HG03196 (cell line): ENCODE results near the gene CSH2.
"Not testable (repeated sequence)": the region's sequence is repeated elsewhere in the genome, so short reads cannot be mapped to it uniquely, and the experiment has no call there.

ENCODE experiments used
- ATAC-seq: cut with Tn5 transposase; IDR thresholded peaks from one replicate; pipeline ENCODE4 v1.9.1; 2021; ENCODE audit not compliant: unreplicated experiment

CSH2 gene

DNA sequence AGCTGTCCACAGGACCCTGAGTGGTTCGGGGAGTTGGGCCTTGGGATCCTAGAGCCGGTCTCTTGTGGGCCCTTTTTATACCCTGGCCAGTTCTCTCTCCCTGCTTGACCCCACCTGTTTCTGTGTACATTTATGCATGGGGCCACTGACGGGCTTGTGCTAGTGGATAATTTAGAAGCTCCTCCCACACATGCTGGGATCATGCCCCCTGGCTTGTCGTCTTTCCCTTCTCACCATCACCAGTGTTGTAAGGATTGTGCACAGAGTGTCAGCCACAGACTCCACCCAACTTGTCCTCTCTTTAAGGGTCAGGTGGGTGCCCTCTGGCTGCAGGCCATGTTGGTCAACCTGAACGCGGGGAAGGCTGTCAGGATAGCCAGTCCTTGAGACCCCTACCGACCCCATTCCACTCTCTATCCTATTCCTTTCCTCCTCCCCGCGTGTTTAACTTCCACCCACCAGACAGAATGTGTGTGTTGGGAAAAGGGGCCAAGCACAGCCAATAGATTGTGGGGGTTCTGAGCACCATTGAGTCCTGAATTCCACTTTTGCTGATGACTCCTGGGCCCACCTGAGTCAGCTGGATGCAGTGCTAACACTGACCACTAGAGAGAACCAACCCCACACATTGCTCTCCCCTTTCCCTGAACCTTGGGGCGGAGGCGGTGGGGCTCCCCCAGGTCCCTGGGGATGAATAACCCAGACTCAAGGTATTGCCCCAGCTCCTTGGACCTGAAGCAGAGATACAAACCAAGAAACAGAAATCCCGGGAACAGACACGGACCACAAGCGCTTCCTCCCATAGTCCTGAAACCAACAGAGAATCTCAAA lies 23.3 kb upstream of the CSH2 start, which contains the start of gene CSH1:
CSH1 (minus strand) TSS at position 51 of the 831 bp plus-strand sequence. CDS start 63 bp downstream, outside the sequence.
- ATAC-seq: not testable (repeated sequence)

DNA sequence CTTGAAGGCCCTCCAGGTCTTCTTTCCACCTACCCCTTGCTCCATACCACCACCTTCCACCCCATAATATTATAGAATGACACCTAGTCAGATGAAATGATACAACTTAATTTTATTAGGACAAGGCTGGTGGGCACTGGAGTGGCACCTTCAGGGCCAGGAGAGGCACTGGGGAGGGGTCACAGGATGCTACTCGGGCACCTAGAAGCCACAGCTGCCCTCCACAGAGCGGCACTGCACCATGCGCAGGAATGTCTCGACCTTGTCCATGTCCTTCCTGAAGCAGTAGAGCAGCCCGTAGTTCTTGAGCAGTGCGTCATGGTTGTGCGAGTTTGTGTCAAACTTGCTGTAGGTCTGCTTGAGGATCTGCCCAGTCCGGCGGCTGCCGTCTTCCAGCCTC lies 21.3 kb upstream of the CSH2 start:
- ATAC-seq: not testable (repeated sequence)

DNA sequence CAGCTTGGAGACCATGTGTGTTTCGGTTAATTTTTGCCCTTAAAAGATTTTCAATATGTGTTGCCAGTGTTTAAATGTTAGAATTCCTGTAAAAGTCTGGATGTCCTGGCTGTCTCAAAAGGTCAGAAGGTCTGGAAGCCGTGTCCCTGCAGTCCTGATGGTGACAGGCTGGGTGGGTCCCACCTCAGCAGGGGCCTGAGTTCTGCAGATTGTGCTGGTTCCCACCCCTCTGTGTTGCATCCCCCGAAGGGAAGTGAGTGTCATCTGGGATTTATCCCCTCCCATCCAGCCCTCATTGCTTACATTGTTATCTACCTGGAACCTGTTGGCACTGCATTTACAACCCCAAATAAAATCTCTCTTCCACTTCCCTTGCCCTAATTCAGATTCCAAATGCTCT lies 20.5 kb upstream of the CSH2 start:
- not testable (repeated sequence) for ATAC-seq

DNA sequence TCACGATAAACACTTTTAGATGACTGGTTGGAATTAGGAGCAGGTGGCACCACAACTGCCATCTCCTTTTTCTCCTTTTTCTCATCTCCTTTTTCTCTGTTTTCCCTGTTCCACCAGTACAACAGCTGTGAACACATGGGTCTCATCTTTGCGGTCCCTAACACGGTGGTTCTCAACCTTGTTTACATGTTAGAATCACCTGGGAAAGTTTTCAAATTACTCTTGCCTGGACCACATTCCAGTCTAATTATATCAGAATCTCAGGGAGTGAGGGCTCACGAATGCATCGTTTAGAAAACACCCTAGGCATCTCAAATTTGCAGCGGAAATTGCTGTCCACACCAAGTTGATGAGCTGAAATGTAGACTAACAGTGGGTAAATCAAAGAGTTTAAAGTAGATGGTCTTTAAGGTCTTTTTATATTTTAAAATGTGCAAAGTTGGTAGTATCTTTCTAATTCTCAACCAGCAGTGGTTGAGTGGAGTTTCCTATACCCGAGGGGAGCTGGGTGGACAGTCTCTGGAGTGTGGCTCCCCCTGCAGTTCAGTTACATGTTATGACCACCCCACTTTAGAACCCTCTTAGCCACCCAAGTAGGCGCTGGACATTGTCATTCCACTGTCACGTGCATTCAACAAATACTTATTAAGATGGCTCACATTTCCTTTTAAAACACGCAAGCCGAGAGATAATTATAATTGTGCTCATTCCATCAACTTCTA lies 19.0 kb upstream of the CSH2 start:
- not testable (repeated sequence) for ATAC-seq

DNA sequence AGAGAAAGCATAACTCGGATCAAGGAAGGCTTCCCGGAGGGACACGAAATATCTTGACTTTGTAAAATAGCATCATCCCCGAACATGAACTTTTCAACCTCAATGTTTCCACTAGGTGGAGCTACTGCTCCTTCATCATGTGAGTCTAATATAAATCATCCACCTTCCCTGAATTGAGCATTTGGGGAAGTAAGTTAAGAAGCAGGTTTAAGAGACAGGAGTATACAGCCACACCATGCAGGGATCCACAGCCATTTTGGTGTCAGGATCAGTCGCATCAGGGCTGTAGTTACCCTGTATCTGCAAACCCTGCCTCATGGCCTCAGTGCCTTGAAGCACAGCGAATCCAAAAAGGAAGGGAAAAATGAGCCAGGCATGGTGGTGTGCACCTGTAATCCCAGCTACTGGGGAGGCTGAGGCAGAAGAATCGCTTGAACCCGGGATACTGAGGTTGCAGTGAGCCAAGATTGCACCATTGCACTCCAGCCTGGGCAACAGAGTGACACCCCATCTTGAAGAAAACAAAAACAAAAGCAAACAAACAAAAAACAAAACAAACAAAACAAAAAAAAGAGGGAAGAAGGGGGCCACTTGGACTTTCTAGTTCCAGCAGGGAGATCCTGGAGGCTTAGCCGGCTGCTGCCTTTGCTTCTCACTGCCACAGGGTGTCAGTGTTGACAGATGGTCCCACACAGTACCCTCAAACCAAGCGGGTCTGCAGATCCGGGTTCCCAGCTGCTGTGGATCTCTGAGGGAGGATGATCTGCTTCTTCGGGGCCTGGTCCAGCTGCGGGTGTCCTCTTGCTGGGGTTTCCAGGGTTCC lies 15.8 kb upstream of the CSH2 start:
- not testable (repeated sequence) for ATAC-seq

DNA sequence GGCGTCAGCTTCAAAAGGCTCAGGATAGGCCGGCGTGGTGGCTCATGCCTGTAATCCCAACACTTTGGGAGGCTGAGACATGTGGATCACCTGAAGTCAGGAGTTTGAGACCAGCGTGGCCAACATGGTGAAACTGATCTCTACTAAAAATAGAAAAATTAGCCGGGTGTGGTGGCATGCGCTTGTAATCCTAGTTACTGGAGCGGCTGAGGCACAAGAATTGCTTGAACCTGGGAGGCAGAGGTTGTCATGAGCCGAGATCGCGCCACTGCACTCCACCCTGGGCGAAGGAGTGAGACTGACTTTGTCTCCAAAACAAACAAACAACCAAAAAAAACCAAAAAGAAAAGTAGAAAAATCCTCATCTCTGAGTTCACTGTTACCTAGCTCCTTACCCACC lies 11.6 kb upstream of the CSH2 start:
- not testable (repeated sequence) for ATAC-seq

DNA sequence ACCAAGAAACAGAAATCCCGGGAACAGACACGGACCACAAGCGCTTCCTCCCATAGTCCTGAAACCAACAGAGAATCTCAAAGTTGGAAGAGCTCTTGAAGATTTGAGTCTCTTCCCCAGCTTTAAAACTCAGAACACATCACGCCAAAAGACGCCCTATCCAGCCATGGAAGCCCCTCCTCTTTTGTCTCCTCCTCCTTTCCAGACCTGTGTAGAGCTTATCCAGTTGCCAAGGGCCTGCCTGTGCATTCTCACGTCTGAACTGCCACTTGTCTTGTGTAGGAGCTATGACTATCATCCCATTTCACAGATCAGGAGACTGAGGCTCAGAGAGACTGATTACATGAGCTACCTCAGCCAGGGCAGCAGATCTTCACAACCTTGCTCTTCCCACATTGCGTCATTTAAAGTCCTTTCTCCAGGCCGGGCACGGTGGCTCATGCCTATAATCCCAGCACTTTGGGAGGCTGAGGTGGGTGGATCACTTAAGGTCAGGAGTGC lies 9.2 kb upstream of the CSH2 start:
- ATAC-seq: not testable (repeated sequence)

DNA sequence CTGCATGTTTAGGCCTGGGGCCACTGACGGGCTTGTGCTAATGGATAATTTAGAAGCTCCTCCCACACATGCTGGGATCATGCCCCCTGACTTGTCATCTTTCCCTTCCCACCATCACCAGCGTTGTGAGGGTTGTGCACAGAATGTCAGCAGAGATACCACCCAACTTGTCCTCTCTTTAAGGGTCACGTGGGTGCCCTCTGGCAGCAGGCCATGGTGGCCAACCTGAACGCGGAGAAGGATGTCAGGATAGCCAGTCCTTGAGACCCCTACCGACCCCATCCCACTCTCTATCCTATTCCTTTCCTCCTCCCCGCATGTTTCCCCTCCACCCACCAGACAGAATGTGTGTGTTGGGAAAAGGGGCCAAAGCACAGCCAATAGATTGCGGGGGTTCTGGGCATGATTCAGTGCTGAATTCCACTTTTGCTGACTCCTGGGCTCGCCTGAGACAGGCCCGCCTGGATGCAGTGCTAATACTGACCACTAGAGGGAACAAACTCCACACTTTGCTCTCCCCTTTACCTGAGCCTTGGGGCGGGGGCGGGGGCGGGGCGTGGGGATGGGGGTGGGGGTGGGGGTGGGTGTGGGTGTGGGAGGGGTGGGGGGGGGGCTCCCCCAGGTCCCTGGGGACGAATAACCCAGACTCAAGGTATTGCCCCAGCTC lies 8.6 kb upstream of the CSH2 start, which contains the start of gene GH2:
GH2 (minus strand) TSS at position 10 of the 667 bp plus-strand sequence. CDS start 143 bp downstream, outside the sequence.
- no peak for ATAC-seq

DNA sequence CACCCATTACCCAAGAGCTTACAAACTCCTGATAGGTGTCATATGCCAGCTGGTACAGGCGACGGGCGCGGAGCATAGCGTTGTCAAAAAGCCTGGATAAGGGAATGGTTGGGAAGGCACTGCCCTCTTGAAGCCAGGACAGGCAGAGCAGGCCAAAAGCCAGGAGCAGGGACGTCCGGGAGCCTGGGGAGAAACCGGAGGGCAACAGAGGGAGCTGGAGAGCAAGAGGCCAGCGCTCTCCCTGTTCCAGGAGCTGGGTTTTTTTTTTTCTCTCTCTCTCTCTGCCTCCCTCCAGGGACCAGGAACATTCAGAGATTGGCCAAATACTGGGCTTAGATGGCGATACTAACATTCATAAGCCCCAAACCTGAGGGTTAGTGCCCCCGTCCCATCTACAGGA lies 7.9 kb upstream of the CSH2 start:
- not testable (repeated sequence) for ATAC-seq

DNA sequence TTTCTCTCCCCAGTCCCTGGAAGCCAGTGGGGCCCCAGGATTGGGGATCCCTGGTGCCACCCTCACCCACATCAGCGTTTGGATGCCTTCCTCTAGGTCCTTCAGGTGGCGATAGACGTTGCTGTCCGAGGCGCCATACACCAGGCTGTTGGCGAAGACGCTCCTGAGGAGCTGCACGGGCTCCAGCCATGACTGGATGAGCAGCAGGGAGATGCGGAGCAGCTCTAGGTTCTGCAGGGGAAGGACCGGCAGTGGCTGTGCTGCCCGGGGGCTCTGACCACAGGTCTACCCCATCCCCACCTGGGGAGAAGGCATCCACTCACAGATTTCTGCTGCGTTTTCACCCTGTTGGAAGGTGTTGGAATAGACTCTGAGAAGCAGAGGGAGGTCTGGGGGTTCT lies 7.2 kb upstream of the CSH2 start:
- ATAC-seq: no peak

DNA sequence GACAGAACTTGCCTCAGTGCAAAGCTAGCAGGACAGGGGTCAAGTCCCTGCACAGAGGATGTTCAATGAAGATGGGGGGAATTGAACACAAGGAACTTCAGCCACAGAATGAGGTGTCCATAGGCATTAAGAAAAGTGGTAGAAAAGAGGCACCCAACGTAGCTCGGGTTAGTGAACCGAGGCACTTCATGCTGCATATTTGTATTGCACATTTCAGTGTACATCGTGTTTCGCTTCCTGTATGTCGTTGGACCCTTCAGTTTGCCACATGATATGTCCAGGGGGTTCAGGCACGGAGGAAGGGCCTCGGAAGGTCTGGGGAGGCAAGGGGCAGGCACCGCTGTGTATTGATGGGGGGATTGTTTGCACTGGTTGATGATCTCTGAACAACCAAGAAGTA lies 4.9 kb upstream of the CSH2 start:
- ATAC-seq: not testable (repeated sequence)

DNA sequence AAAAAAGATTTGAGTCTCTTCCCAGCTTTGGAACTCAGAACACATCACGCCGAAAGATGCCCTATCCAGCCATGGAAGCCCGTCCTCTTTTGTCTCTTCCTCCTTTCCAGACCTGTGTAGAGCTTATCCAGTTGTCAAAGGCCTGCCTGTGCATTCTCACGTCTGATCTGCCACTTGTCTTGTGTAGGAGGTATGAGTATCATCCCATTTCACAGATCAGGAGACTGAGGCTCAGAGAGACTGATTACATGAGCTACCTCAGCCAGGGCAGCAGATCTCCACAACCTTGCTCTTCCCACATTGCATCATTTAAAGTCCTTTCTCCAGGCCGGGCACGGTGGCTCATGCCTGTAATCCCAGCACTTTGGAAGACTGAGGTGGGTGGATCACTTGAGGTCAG lies 1.2 kb upstream of the CSH2 start:
- ATAC-seq: not testable (repeated sequence)

DNA sequence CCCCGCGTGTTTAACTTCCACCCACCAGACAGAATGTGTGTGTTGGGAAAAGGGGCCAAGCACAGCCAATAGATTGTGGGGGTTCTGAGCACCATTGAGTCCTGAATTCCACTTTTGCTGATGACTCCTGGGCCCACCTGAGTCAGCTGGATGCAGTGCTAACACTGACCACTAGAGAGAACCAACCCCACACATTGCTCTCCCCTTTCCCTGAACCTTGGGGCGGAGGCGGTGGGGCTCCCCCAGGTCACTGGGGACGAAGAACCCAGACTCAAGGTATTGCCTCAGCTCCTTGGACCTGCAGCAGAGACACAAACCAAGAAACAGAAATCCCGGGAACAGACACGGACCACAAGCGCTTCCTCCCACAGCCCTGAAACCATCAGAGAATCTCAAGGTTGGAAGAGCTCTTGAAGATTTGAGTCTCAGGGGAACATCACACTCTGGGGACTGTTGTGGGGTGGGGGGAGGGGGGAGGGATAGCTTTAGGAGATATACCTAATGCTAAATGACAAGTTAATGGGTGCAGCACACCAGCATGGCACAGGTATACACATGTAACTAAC lies 667 bp upstream of the CSH2 start:
- not testable (repeated sequence) for ATAC-seq

DNA sequence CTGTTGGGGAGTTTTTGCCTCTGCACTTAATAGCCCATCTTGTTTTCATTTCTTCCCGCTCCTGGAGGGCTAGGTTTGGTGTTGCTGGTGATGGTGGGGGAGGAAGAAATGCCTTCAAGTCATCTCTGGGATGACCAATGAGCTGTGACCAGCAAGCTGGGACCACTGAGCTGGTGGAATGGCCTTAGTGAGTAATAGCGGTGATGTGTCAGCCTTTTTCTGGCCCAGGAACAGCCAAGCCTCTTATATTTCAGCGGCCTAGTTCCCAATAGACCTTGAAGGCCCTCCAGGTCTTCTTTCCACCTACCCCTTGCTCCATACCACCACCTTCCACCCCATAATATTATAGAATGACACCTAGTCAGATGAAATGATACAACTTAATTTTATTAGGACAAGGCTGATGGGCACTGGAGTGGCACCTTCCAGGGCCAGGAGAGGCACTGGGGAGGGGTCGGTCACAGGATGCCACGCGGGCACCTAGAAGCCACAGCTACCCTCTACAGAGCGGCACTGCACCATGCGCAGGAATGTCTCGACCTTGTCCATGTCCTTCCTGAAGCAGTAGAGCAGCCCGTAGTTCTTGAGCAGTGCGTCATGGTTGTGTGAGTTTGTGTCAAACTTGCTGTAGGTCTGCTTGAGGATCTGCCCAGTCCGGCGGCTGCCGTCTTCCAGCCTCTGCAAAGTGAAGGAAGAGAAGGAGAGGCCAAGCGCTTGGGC lies 1.7 kb downstream of the CSH2 start:
- not testable (repeated sequence) for ATAC-seq

DNA sequence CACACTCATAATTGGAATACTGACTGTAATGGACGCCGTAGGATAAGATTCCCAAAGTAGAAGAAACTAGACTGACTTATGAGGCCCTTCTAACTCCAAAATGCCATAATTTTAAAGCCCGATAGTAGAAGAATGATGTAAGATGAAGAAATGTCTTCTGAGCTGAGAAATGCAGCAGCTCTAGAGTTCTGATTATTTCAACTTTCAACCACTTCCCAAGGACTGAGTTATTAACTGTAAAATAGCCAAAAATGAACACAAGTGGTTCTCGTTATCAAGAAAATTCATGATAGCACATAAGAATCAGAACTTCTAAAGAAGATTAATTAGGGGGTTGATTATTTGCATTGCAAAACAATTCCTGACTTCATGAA lies 3.2 kb downstream of the CSH2 start:
- ATAC-seq: not testable (repeated sequence)

DNA sequence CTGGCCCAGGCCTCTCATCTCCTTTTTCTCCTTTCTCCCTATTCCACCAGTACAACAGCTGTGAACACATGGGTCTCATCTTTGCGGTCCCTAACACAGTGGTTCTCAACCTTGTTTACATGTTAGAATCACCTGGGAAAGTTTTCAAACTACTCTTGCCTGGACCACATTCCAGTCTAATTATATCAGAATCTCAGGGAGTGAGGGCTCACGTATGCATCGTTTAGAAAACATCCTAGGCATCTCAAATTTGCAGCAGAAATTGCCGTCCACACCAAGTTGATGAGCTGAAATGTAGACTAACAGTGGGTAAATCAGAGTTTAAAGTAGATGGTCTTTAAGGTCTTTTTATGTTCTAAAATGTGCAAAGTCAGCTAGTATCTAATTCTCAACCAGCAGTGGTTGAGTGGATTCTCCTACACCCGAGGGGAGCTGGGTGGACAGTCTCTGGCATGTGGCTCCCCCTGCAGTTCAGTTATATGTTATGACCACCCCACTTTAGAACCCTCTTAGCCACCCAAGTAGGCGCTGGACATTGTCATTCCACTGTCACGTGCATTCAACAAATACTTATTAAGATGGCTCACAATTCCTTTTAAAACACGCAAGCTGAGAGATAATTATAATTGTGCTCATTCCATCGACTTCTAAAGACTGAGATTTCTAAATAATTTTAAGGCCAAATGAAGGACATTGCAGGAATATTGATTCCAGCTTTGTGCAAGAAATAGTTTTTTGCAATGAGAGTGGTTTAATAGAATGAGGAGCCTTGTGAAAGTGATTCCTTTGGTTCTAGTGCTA lies 3.8 kb downstream of the CSH2 start:
- ATAC-seq: not testable (repeated sequence)

DNA sequence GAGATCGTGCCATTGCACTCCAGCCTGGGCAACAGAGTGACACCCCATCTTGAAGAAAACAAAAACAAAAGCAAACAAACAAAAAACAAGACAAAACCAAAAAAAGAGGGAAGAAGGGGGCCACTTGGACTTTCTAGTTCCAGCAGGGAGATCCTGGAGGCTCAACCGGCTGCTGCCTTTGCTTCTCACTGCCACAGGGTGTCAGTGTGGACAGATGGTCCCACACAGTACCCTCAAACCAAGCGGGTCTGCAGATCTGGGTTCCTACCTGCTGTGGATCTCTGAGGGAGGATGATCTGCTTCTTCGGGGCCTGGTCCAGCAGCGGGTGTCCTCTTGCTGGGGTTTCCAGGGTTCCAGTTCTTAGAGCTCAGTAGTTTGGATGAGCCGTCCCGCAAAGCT lies 6.9 kb downstream of the CSH2 start:
- ATAC-seq: not testable (repeated sequence)

DNA sequence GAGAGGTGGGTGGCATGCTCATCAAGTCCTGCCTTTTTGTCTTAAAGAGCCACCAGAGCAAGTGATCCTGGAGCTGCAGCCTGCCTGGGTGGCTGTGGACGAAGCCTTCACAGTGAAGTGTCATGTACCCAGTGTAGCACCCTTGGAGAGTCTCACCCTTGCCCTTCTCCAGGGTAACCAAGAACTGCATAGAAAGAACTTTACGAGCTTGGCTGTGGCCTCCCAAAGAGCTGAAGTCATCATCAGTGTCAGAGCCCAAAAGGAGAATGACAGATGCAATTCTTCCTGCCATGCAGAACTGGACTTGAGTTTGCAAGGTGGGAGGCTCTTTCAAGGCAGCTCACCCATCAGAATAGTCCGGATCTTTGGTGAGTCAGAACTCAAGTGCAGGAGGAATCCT lies 14.2 kb downstream of the CSH2 start:
- no peak for ATAC-seq

DNA sequence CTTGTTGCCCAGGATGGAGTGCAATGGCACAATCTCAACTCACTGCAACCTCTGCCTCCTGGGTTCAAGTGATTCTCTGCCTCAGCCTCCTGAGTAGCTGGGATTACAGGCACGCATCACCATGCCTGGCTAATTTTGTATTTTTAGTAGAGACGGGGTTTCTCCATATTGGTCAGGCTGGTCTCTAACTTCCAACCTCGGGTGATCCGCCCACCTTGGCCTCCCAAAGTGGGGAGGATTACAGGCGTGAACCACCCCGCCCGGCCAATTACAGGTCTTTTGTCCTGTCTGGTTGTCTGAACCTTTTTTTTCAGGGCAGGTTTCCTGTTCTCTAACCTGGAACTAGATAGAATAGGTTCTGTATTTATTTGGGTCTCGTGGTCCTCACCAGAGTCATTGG lies 17.1 kb downstream of the CSH2 start:
- not testable (repeated sequence) for ATAC-seq
